HL-60 (cell line): ENCODE results near the gene DIAPH1.

Experiments
- DNase-seq, 2 experiments: peaks; one replicate each; pipeline ENCODE4 v3.0.0-alpha.2; 2010 to 2020; ENCODE audit warnings: low read depth in 1 of 2, low spot score in 1 of 2
- H3K27ac ChIP-seq: fragments of 250-450 bp; sonication (Bioruptor Pico); replicated peaks from 2 replicates; pipeline ENCODE4 v1.5.1; 2020; ENCODE audit warnings: mild to moderate bottlenecking, moderate library complexity
- H3K27me3 ChIP-seq: fragments of 250-450 bp; sonication (Bioruptor Pico); 2 replicates; pipeline ENCODE4 v1.5.1; 2021; ENCODE audit warnings: mild to moderate bottlenecking, moderate library complexity; ENCODE audit not compliant: insufficient read depth, poor library complexity, severe bottlenecking
- H3K4me3 ChIP-seq: replicated peaks from 2 replicates; pipeline ENCODE4 v1.5.1; 2011; ENCODE audit warnings: mild to moderate bottlenecking, control low read depth, low read length; ENCODE audit not compliant: insufficient read depth
- CTCF ChIP-seq: IDR thresholded peaks from one replicate; pipeline ENCODE4 v1.5.1; 2011; ENCODE audit warnings: low read length, control low read depth, inconsistent platforms; ENCODE audit not compliant: insufficient read depth
- GABPA ChIP-seq: IDR thresholded peaks from 2 replicates; pipeline ENCODE4 v1.6.1; 2012; ENCODE audit warnings: low read depth
- POLR2AphosphoS5 ChIP-seq: IDR thresholded peaks from 2 replicates; pipeline ENCODE4 v1.6.1; 2012; ENCODE audit warnings: low read depth
- REST ChIP-seq: IDR thresholded peaks from 2 replicates; pipeline ENCODE4 v1.6.1; 2012; ENCODE audit warnings: low read depth; ENCODE audit not compliant: insufficient replicate concordance
- SPI1 ChIP-seq: IDR thresholded peaks from 2 replicates; pipeline ENCODE4 v1.6.1; 2012; ENCODE audit warnings: low read depth, mild to moderate bottlenecking, borderline replicate concordance

DIAPH1 gene

GRCh38 chr5:141532726-141533125, 86.1 kb downstream of the DIAPH1 start:
- Histone ChIP-seq H3K27ac (no peak overlapping the region), H3K4me3 (no peak overlapping the region), H3K27me3 (no peaks in the 10 kb centered on the region)
- DNase-seq = no peak
- TF ChIP-seq POLR2AphosphoS5 = no peak
- TF ChIP-seq CTCF = no peak
- no peak for TF ChIP-seq GABPA
- TF ChIP-seq SPI1 = no peak
- TF ChIP-seq REST = no peak

GRCh38 chr5:141529873-141530272, 88.9 kb downstream of the DIAPH1 start:
- Histone ChIP-seq H3K27me3 (no peaks in the 10 kb centered on the region), H3K4me3 (no peak overlapping the region), H3K27ac (no peak overlapping the region)
- no peak for DNase-seq
- TF ChIP-seq CTCF (no peak), GABPA (no peak), REST (no peak), SPI1 (no peak), POLR2AphosphoS5 (no peak)

- TF ChIP-seq REST (no peak), GABPA (no peak), SPI1 (no peak), CTCF (no peak), POLR2AphosphoS5 (no peak)
- DNase-seq = no peak
- H3K27me3 ChIP-seq = no peaks in the 10 kb centered on the region
- H3K27ac ChIP-seq = no peak overlapping the region
- H3K4me3 ChIP-seq = no peak overlapping the region
Observed at GRCh38 chr5:141529002-141529401, 89.8 kb downstream of the DIAPH1 start.
